Measurements from ENCODE around the gene MRPL38. TPM values are rescaled to one million over a fixed set of nuclear protein-coding genes. Genes with fewer than 3 reads are reported as not detected.

MRPL38 gene
- total RNA-seq, 1 donor from 2014 or later, result 67.8 TPM

- TF ChIP-seq POLR2AphosphoS5 (IDR thresholded peaks at IDR 0.05; ENCODE audit: insufficient read depth in 1 of 2, low read depth in 1 of 2), result no peak
- TF ChIP-seq CTCF (IDR thresholded peaks at IDR 0.05), result no peak
- no peak for TF ChIP-seq POLR2A (IDR thresholded peaks at IDR 0.05)
- Histone ChIP-seq H3K27me3 (no peaks in the 10 kb centered on the region), H3K4me1 (no peaks in the 10 kb centered on the region), H3K4me3 (no peak overlapping the region), H3K27ac (no peak overlapping the region), H3K9me3 (no peaks in the 10 kb centered on the region), H3K36me3 (no peaks in the 10 kb centered on the region)
- intact Hi-C loops (cut with DNase I), result no loop called here
- DNase-seq (ENCODE audit: extremely low spot score in 2 of 2), result no peak
Observed at GRCh38 chr17:75917917-75918445, 13.3 kb upstream of the MRPL38 start.

GRCh38 chr17:75917141-75917916 lies 12.6 kb upstream of the MRPL38 start:
- no peaks in the 10 kb centered on the region for H3K36me3 ChIP-seq
- DNase-seq (ENCODE audit: extremely low spot score in 2 of 2), result no peak
- no peak overlapping the region for H3K27ac ChIP-seq
- intact Hi-C loops (cut with DNase I), result no loop called here
- TF ChIP-seq POLR2A (IDR thresholded peaks at IDR 0.05) (no peak), POLR2AphosphoS5 (IDR thresholded peaks at IDR 0.05; ENCODE audit: insufficient read depth in 1 of 2, low read depth in 1 of 2) (no peak), CTCF (IDR thresholded peaks at IDR 0.05) (no peak)
- H3K4me3 ChIP-seq, result no peak overlapping the region
- H3K4me1 ChIP-seq, result no peaks in the 10 kb centered on the region
- H3K27me3 ChIP-seq, result no peaks in the 10 kb centered on the region
- no peaks in the 10 kb centered on the region for H3K9me3 ChIP-seq

GRCh38 chr17:75915268-75915667 lies 10.6 kb upstream of the MRPL38 start:
- peaks cover 6% of the 10 kb centered on the region for H3K4me1 ChIP-seq
- H3K36me3 ChIP-seq, result no peaks in the 10 kb centered on the region
- DNase-seq (ENCODE audit: extremely low spot score in 2 of 2), result no peak
- intact Hi-C loops (cut with DNase I), result no loop called here
- H3K27ac ChIP-seq, result no peak overlapping the region
- no peaks in the 10 kb centered on the region for H3K27me3 ChIP-seq
- H3K9me3 ChIP-seq, result no peaks in the 10 kb centered on the region
- H3K4me3 ChIP-seq, result no peak overlapping the region
- TF ChIP-seq POLR2AphosphoS5 (IDR thresholded peaks at IDR 0.05; ENCODE audit: insufficient read depth in 1 of 2, low read depth in 1 of 2) (no peak), POLR2A (IDR thresholded peaks at IDR 0.05) (no peak), CTCF (IDR thresholded peaks at IDR 0.05) (no peak)

- peaks cover 11% of the 10 kb centered on the region for H3K4me1 ChIP-seq
- H3K9me3 ChIP-seq, result no peaks in the 10 kb centered on the region
- intact Hi-C loops (cut with DNase I), result loop anchor here (5.0 kb wide), 1 partner anchor 93 kb away; no protein-coding TSS in a partner anchor
- no peaks in the 10 kb centered on the region for H3K36me3 ChIP-seq
- no peaks in the 10 kb centered on the region for H3K27me3 ChIP-seq
- H3K27ac ChIP-seq, result no peak overlapping the region
- no peak overlapping the region for H3K4me3 ChIP-seq
- TF ChIP-seq POLR2A (IDR thresholded peaks at IDR 0.05) (no peak), POLR2AphosphoS5 (IDR thresholded peaks at IDR 0.05; ENCODE audit: insufficient read depth in 1 of 2, low read depth in 1 of 2) (no peak), CTCF (IDR thresholded peaks at IDR 0.05) (no peak)
- DNase-seq (ENCODE audit: extremely low spot score in 2 of 2), result no peak
Observed at GRCh38 chr17:75914643-75915267, 10.1 kb upstream of the MRPL38 start.
